ENCODE data around the gene LILRB5.

LILRB5 gene

GRCh38 chr19:54255105-54255775 lies 1.8 kb downstream of the LILRB5 start:
- no peak for DNase-seq (ENCODE audit: low read depth)
- TF ChIP-seq CTCF (IDR thresholded peaks at IDR 0.05; ENCODE audit: control insufficient read depth, insufficient read depth, low read depth, low read length, missing control alignments) = no peak
- H3K4me3 ChIP-seq (ENCODE audit: control insufficient read depth, low read depth, low read length) = no peak overlapping the region

GRCh38 chr19:54254195-54254906 lies 2.7 kb downstream of the LILRB5 start:
- DNase-seq (ENCODE audit: low read depth) = no peak
- H3K4me3 ChIP-seq (ENCODE audit: control insufficient read depth, low read depth, low read length) = no peak overlapping the region
- no peak for TF ChIP-seq CTCF (IDR thresholded peaks at IDR 0.05; ENCODE audit: control insufficient read depth, insufficient read depth, low read depth, low read length, missing control alignments)

GRCh38 chr19:54253331-54254194 lies 3.5 kb downstream of the LILRB5 start:
- DNase-seq (ENCODE audit: low read depth) = no peak
- no peak for TF ChIP-seq CTCF (IDR thresholded peaks at IDR 0.05; ENCODE audit: control insufficient read depth, insufficient read depth, low read depth, low read length, missing control alignments)
- H3K4me3 ChIP-seq (ENCODE audit: control insufficient read depth, low read depth, low read length) = no peak overlapping the region

- no peak for DNase-seq (ENCODE audit: low read depth)
- TF ChIP-seq CTCF (IDR thresholded peaks at IDR 0.05; ENCODE audit: control insufficient read depth, insufficient read depth, low read depth, low read length, missing control alignments) = no peak
- no peak overlapping the region for H3K4me3 ChIP-seq (ENCODE audit: control insufficient read depth, low read depth, low read length)
Observed at GRCh38 chr19:54252845-54253244, 4.2 kb downstream of the LILRB5 start.

- H3K4me3 ChIP-seq (ENCODE audit: control insufficient read depth, low read depth, low read length) = no peak overlapping the region
- no peak for TF ChIP-seq CTCF (IDR thresholded peaks at IDR 0.05; ENCODE audit: control insufficient read depth, insufficient read depth, low read depth, low read length, missing control alignments)
- no peak for DNase-seq (ENCODE audit: low read depth)
Observed at GRCh38 chr19:54252243-54252642, 4.8 kb downstream of the LILRB5 start.

- no peak overlapping the region for H3K4me3 ChIP-seq (ENCODE audit: control insufficient read depth, low read depth, low read length)
- no peak for DNase-seq (ENCODE audit: low read depth)
- no peak for TF ChIP-seq CTCF (IDR thresholded peaks at IDR 0.05; ENCODE audit: control insufficient read depth, insufficient read depth, low read depth, low read length, missing control alignments)
Observed at GRCh38 chr19:54248016-54248601, 9.0 kb downstream of the LILRB5 start.

Data from AG09309 (cell line).